Measurements from ENCODE around the gene LINC01488.

The LINC01488 gene

DNA sequence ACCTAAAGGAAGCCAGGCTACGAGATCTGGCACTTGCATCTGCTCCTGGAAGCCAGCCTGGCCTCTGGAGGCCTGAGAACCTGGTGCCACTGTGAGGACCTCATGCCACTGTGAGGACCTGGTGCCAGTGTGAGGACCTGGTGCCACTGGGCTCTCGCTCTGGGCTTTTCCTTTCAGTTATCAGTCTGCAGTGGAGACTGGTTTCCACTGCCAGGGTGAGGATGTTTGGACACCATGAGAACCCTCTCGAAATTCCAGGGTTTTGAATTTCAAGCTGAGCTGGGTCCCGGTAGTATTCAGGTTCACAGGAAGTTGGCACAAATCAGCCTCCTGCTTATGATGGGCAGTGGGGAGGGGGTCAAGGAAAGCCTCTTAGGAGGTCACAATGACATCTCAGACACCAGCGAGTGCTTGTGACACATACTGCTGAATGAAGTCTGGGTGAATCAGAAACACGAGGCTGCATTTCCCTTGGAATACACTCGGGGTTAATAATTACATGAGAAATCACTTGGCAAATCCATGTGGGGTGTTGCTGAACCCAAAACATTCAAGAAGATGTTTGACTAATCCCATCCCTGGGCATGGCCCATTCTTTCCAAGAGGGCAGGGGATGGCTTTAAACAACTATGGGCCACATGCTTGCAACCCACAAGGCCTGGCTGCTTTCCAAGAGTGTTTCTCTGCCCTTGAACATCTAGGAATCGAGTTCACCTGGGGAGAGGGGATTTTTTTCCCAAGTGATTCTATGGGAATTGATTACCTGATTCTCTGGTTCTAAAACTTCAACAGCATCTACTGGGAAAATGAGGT, 60.2 kb downstream of the LINC01488 start:
- no peak overlapping the region for H3K4me3 ChIP-seq (ENCODE audit: low read depth, low read length)
- no peak for DNase-seq (ENCODE audit: low read depth)
- TF ChIP-seq CTCF (IDR thresholded peaks at IDR 0.05; ENCODE audit: insufficient read depth, low read depth, low read length, missing control alignments): no peak

DNA sequence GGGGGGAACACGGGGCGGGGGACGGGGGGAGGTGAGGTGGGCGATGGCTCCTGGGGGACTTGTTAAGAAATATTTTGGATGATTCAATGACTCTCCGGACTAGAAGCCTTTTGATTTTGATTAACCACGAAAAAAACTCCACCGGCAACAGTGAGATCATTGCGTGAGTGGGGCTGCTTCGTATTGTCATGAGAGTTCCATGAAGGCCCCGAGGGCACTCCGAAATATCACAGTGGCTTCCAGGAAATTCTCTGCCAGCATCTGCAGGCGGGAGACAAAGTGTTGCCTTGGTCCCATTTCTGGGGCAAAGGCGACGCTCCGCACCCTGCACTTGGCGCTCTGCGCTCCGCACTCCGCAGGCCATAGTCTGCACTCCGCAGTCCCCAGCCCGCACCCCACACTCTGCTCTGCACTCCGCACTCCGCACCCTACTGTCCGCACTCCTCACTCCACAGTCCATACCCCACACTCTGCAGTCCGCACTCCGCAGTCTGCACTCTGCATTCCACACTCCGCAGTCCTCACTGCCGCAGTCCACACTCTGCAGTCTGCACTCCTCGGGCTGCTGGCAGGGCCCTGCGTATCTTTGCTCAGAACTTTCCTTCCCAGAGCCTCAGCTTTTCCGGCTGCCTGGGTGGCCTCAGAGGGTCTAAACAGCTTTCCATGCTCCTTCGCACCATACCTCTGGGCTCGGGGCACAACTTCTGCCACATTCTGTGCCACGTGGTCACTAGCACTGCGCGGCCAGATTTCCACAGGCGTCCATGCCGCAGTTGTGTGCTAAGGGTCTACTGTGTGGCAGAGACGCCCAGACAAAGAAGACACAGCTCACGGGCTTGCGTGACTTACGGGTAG, 61.1 kb downstream of the LINC01488 start:
- DNase-seq (ENCODE audit: low read depth): no peak
- no peak overlapping the region for H3K4me3 ChIP-seq (ENCODE audit: low read depth, low read length)
- TF ChIP-seq CTCF (IDR thresholded peaks at IDR 0.05; ENCODE audit: insufficient read depth, low read depth, low read length, missing control alignments): no peak

Measured in GM12865 (cell line).